Measurements from ENCODE around the gene APLN.

Gene APLN

DNA sequence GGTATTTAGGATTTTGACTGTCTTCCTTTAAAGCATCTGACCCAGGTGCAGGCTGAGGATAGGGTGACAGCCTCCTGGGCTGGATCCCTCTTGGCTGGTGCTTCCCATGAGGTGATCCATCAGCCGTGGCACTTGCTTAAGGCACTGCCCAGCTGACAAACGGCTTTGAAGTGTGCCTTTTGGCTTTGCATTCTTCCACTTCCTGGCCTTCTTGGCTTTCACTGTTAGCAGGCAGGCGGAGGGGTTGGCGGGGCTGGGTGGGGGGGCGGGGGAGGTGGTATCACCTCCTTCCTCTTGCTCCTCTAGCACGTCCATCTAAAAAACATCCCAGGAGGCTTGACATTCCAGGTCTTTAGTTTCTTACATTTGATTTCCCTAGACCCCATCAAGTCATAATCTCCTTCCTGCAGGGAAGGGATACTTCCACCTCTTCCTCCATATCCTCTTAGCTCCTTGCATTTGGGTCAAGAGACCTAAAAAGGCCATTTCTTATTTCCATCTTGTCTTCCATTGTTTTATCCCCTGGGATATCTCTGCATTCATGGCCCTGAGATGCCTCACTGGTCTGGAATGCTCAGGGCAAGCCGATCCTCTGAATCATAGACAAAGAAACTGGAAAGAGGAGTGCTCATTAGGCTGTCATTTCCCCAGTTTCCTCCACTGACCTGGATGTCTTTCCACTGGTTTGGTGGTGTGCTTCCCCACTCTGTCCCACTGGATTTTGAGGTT, 11.3 kb upstream of the APLN start:
- TF ChIP-seq, protein P1, sequence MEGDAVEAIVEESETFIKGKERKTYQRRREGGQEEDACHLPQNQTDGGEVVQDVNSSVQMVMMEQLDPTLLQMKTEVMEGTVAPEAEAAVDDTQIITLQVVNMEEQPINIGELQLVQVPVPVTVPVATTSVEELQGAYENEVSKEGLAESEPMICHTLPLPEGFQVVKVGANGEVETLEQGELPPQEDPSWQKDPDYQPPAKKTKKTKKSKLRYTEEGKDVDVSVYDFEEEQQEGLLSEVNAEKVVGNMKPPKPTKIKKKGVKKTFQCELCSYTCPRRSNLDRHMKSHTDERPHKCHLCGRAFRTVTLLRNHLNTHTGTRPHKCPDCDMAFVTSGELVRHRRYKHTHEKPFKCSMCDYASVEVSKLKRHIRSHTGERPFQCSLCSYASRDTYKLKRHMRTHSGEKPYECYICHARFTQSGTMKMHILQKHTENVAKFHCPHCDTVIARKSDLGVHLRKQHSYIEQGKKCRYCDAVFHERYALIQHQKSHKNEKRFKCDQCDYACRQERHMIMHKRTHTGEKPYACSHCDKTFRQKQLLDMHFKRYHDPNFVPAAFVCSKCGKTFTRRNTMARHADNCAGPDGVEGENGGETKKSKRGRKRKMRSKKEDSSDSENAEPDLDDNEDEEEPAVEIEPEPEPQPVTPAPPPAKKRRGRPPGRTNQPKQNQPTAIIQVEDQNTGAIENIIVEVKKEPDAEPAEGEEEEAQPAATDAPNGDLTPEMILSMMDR (IDR thresholded peaks at IDR 0.05; ENCODE audit: low read depth, low read length, poor library complexity, severe bottlenecking): no peak
- TF ChIP-seq EZH2phosphoT487 (IDR thresholded peaks at IDR 0.05; ENCODE audit: borderline replicate concordance, low read length): no peak
- Histone ChIP-seq H3K9me3 (ENCODE audit: control insufficient read depth, insufficient read depth, low read length) (no peaks in the 10 kb centered on the region), H3K27me3 (ENCODE audit: control insufficient read depth, low read length) (peaks cover 5% of the 10 kb centered on the region), H3K4me3 (ENCODE audit: low read length) (no peak overlapping the region), H3K79me2 (ENCODE audit: control insufficient read depth, low read length) (no peaks in the 10 kb centered on the region), H3K4me1 (ENCODE audit: control insufficient read depth, low read length) (peaks cover 6% of the 10 kb centered on the region; the same call in 1 of the 2 replicates), H3K9me2 (replicated peaks; ENCODE audit: control insufficient read depth, low read length) (no peaks in the 10 kb centered on the region), H4K20me1 (ENCODE audit: control insufficient read depth, insufficient read depth, low read depth, low read length) (no peaks in the 10 kb centered on the region), H3K27ac (ENCODE audit: low read depth, low read length) (no peak overlapping the region), H3F3A (ENCODE audit: control insufficient read depth, insufficient read depth) (no peaks in the 10 kb centered on the region), H3K4me2 (ENCODE audit: low read length) (no peak overlapping the region), H3K36me3 (ENCODE audit: control insufficient read depth, low read length) (no peaks in the 10 kb centered on the region)

- Histone ChIP-seq H3K79me2 (ENCODE audit: control insufficient read depth, low read length) (no peaks in the 10 kb centered on the region), H3K9me2 (replicated peaks; ENCODE audit: control insufficient read depth, low read length) (no peaks in the 10 kb centered on the region), H3K27ac (ENCODE audit: low read depth, low read length) (no peak overlapping the region), H3K27me3 (ENCODE audit: control insufficient read depth, low read length) (peaks cover 5% of the 10 kb centered on the region), H3K36me3 (ENCODE audit: control insufficient read depth, low read length) (no peaks in the 10 kb centered on the region), H3K4me1 (ENCODE audit: control insufficient read depth, low read length) (peaks cover 6% of the 10 kb centered on the region; the same call in 1 of the 2 replicates), H3K4me2 (ENCODE audit: low read length) (no peak overlapping the region), H4K20me1 (ENCODE audit: control insufficient read depth, insufficient read depth, low read depth, low read length) (no peaks in the 10 kb centered on the region), H3K9me3 (ENCODE audit: control insufficient read depth, insufficient read depth, low read length) (no peaks in the 10 kb centered on the region), H3K4me3 (ENCODE audit: low read length) (no peak overlapping the region), H3F3A (ENCODE audit: control insufficient read depth, insufficient read depth) (no peaks in the 10 kb centered on the region)
- TF ChIP-seq EZH2phosphoT487 (IDR thresholded peaks at IDR 0.05; ENCODE audit: borderline replicate concordance, low read length): no peak
- TF ChIP-seq, protein P1 (IDR thresholded peaks at IDR 0.05; ENCODE audit: low read depth, low read length, poor library complexity, severe bottlenecking): no peak
These were observed 8.4 kb upstream of the APLN start for GRCh38 chrX:129663171-129663570.

DNA sequence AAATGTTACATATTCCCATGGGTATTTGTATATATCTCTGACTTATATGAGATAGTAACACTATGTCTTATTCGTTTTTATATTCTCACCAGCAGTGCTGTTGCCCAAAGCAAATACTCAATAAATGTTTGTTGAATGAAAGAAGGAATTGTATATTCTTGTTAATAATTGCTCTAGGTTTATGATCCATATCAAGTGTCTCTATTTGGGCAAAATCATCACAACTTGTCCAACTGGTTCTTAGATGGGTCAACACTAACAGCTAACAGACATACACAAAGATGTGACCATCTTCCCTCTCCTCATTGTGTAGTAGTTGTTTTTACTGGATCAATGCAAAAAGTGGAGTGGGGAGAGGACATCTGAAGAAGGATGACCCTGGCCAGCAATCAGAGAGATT, 6.6 kb upstream of the APLN start:
- no peak for TF ChIP-seq EZH2phosphoT487 (IDR thresholded peaks at IDR 0.05; ENCODE audit: borderline replicate concordance, low read length)
- TF ChIP-seq, protein P1 (IDR thresholded peaks at IDR 0.05; ENCODE audit: low read depth, low read length, poor library complexity, severe bottlenecking): no peak
- Histone ChIP-seq H3K4me2 (ENCODE audit: low read length) (no peak overlapping the region), H3K4me1 (ENCODE audit: control insufficient read depth, low read length) (peaks cover 6% of the 10 kb centered on the region; the same call in 1 of the 2 replicates)

More for the DNA sequence above, 6.6 kb upstream of the APLN start:
- no peaks in the 10 kb centered on the region for H3K9me2 ChIP-seq (replicated peaks; ENCODE audit: control insufficient read depth, low read length)
- H3K9me3 ChIP-seq (ENCODE audit: control insufficient read depth, insufficient read depth, low read length): no peaks in the 10 kb centered on the region
- H3K79me2 ChIP-seq (ENCODE audit: control insufficient read depth, low read length): no peaks in the 10 kb centered on the region
- H4K20me1 ChIP-seq (ENCODE audit: control insufficient read depth, insufficient read depth, low read depth, low read length): no peaks in the 10 kb centered on the region
- no peak overlapping the region for H3K27ac ChIP-seq (ENCODE audit: low read depth, low read length)
- H3K4me3 ChIP-seq (ENCODE audit: low read length): no peak overlapping the region
- peaks cover 5% of the 10 kb centered on the region for H3K27me3 ChIP-seq (ENCODE audit: control insufficient read depth, low read length)
- H3F3A ChIP-seq (ENCODE audit: control insufficient read depth, insufficient read depth): no peaks in the 10 kb centered on the region
- no peaks in the 10 kb centered on the region for H3K36me3 ChIP-seq (ENCODE audit: control insufficient read depth, low read length)
